Aorta (tissue), 5 donors: ENCODE measurements around the gene SPRED3. TPM values are rescaled to one million over a fixed set of nuclear protein-coding genes. Genes with fewer than 3 reads are reported as not detected.

Experiments used
- ATAC-seq: fragments of 200-7000 bp; cut with Tn5 transposase; one replicate; pipeline ENCODE4 v1.9.1; 2022; ENCODE audit warnings: moderate library complexity; ENCODE audit not compliant: low FRiP score
- DNase-seq, 2 donors: peaks; one replicate each; pipeline ENCODE4 v3.0.0-alpha.2; 2020
- H3K27ac ChIP-seq, 2 donors: one replicate each; pipeline ENCODE4 v1.5.1; 2013; ENCODE audit warnings: low read length in 2 of 2, mild to moderate bottlenecking in 2 of 2, moderate library complexity in 2 of 2, control low read depth in 1 of 2, inconsistent platforms in 1 of 2, low read depth in 1 of 2
- H3K27me3 ChIP-seq, 2 donors: one replicate each; pipeline ENCODE4 v1.6.1; 2013; ENCODE audit warnings: control low read depth in 1 of 2, low read length in 1 of 2, mild to moderate bottlenecking in 1 of 2, moderate library complexity in 1 of 2; ENCODE audit not compliant: insufficient read depth in 2 of 2, control insufficient read depth in 1 of 2
- H3K36me3 ChIP-seq, 2 donors: one replicate each; pipeline ENCODE4 v1.6.1; 2013; ENCODE audit warnings: control low read depth in 1 of 2, low read length in 1 of 2, mild to moderate bottlenecking in 1 of 2; ENCODE audit not compliant: insufficient read depth in 2 of 2, control insufficient read depth in 1 of 2
- H3K4me1 ChIP-seq, 2 donors: one replicate each; pipeline ENCODE4 v1.6.1; 2013; ENCODE audit warnings: low read length in 2 of 2, control low read depth in 1 of 2, mild to moderate bottlenecking in 1 of 2, moderate library complexity in 1 of 2; ENCODE audit not compliant: insufficient read depth in 2 of 2, control insufficient read depth in 1 of 2
- H3K4me3 ChIP-seq, 2 donors: one replicate each; pipeline ENCODE4 v1.5.1; 2013; ENCODE audit warnings: low read length in 2 of 2, control low read depth in 1 of 2, mild to moderate bottlenecking in 1 of 2
- H3K9me3 ChIP-seq: one replicate; pipeline ENCODE4 v1.6.1; 2013; ENCODE audit warnings: mild to moderate bottlenecking, low read length; ENCODE audit not compliant: control insufficient read depth
- WGBS, 2 donors: extraction: QIAGEN DNeasy Blood & Tissue Kit; methylation state at CpG; one replicate each; pipeline ENCODE4 v1.1.7; 2013; 5-methylcytosine and 5-hydroxymethylcytosine counted together
- intact Hi-C, 2 donors: fragments of 100-400 bp; cut with DNase I; formaldehyde crosslinking; loops; one replicate each; pipeline versions ENCODE4 v1.14.2 to v1.15.0; 2022
- polyA plus RNA-seq, 2 donors: library from polyadenylated mRNA; stranded (reverse); fragments of 200-250 nt; gene quantifications; one replicate each; pipeline ENCODE4 v1.2.3, GENCODE V29; 2013
- total RNA-seq, 2 donors: library from RNA; stranded (reverse); fragmentation: NEBNext Ultra II Directional; extraction: Animal tissue kit (Norgen Biotek cat#: 25700); gene quantifications; one replicate each; pipeline ENCODE4 v1.2.1, GENCODE V29; 2021
- donor health status: healthy with polysubstance abuse.
- donor health status: Bipolar disorder and iron deficiency.
- donor health status: DM: no; HTN: no; CAD: no.
- donor health status: DM: no; HTN: no; CAD: no.
- donor health status: DM: yes; HTN: yes; CAD: no.

SPRED3 gene
- total and polyA plus RNA-seq, 4 donors: 1.9 to 26.1 (median 15.5) TPM

DNA sequence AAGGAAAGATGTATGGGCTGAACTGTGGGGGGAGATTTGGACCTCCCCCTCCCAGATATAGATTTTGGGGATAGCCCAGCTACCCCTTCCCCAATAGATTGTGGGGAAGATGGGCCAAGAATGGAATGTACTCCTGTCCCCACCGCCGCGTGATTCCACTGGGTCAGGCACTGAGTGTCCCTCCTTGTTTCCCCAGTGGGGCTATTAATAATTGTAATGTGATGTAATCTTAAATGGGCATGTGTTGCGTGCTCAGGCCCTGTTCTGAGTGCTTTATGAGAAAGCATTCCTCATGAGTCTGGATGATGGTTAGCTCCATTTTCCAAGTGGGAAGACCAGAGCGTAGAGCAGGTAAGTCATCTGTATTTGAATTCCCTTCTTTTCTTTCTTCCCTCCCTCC, 12.7 kb upstream of the SPRED3 start:
- intact Hi-C loops: no loop called here
- no peaks in the 10 kb centered on the region for H3K27me3 ChIP-seq
- no peak for ATAC-seq
- H3K9me3 ChIP-seq: no peaks in the 10 kb centered on the region
- H3K36me3 ChIP-seq: no peaks in the 10 kb centered on the region
- peaks cover 0 to 8% of the 10 kb centered on the region in 2 donors for H3K4me1 ChIP-seq
- no peak for DNase-seq
- 38 to 41% methylated on average over 5 of the region's 5 CpGs for WGBS, 2 donors
- peak overlapping the region in 1 of 2 donors; percentile 47 for H3K4me3 ChIP-seq
- H3K27ac ChIP-seq: no peak overlapping the region

DNA sequence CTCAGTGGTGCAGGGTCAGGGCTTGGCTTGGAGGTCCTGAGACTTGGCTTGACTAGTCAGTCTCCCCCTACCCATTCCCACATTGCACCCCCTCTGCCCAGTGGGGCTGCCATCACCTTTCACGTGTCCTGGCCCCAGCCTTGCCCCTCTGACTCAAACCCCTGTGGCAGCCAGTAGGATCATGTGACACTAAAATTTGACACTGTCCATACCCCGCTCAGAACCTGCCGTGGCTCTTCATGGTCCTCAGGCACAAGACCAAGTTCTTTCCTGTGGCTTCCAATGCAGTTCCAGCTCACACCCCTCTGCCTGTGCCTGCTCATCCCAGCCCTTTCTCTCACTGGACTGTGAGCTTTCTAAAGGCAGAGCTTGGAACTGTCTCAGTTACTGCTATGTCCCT, 11.9 kb upstream of the SPRED3 start:
- no peak overlapping the region for H3K4me3 ChIP-seq
- no peaks in the 10 kb centered on the region for H3K9me3 ChIP-seq
- peaks cover 0 to 4% of the 10 kb centered on the region in 2 donors for H3K36me3 ChIP-seq
- no peak for DNase-seq
- ATAC-seq: no peak
- WGBS, 2 donors: 64 to 65% methylated on average over 3 of the region's 3 CpGs
- H3K27me3 ChIP-seq: no peaks in the 10 kb centered on the region
- peaks cover 0 to 8% of the 10 kb centered on the region in 2 donors for H3K4me1 ChIP-seq
- intact Hi-C loops: no loop called here
- H3K27ac ChIP-seq: no peak overlapping the region

- DNase-seq (no peak), ATAC-seq (no peak)
- H3K27me3 ChIP-seq: no peaks in the 10 kb centered on the region
- H3K36me3 ChIP-seq: peaks cover 0 to 4% of the 10 kb centered on the region in 2 donors
- WGBS, 2 donors: 98 to 99% methylated on average over 4 of the region's 4 CpGs
- intact Hi-C loops: no loop called here
- no peaks in the 10 kb centered on the region for H3K9me3 ChIP-seq
- H3K4me1 ChIP-seq: peaks cover 0 to 8% of the 10 kb centered on the region in 2 donors
- no peak overlapping the region for H3K27ac ChIP-seq
- H3K4me3 ChIP-seq: no peak overlapping the region
Observed at GRCh38 chr19:38377052-38377451, 11.4 kb upstream of the SPRED3 start.

- H3K27ac ChIP-seq: no peak overlapping the region
- intact Hi-C loops: no loop called here
- DNase-seq (no peak), ATAC-seq (no peak)
- H3K27me3 ChIP-seq: no peaks in the 10 kb centered on the region
- H3K4me3 ChIP-seq: no peak overlapping the region
- peaks cover 0 to 4% of the 10 kb centered on the region in 2 donors for H3K36me3 ChIP-seq
- peaks cover 0 to 8% of the 10 kb centered on the region in 2 donors for H3K4me1 ChIP-seq
- 94 to 95% methylated on average over 10 of the region's 10 CpGs for WGBS, 2 donors
- no peaks in the 10 kb centered on the region for H3K9me3 ChIP-seq
Observed at GRCh38 chr19:38378866-38379265, 9.6 kb upstream of the SPRED3 start.

DNA sequence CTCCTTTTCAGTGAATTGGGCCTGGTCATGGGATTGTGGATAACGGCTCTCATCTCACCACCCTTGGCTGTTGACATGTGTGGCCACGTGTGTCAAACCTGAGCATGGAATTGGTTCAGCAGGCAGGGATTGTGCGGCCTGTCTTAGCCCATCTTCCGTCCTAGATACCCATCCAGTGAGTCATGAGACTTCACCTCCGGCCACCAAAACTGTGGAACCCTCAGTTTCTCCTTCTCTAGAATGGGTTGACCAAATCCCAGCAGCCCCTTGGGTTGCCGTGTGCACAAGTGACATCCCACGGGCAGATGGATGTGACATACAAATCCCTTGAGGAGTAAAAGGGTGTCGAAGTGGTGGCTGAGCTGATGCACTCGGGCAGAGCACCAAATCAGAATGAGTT, 7.4 kb upstream of the SPRED3 start:
- Histone ChIP-seq H3K27ac (no peak overlapping the region), H3K4me1 (no peaks in the 10 kb centered on the region), H3K27me3 (no peaks in the 10 kb centered on the region), H3K4me3 (no peak overlapping the region), H3K9me3 (no peaks in the 10 kb centered on the region), H3K36me3 (peaks cover 0 to 4% of the 10 kb centered on the region in 2 donors)
- intact Hi-C loops: no loop called here
- WGBS, 2 donors: 90 to 95% methylated on average over 9 of the region's 9 CpGs
- ATAC-seq: no peak
- no peak for DNase-seq

GRCh38 chr19:38383184-38383583, 5.3 kb upstream of the SPRED3 start:
- no peak for DNase-seq
- intact Hi-C loops: no loop called here
- no peak overlapping the region for H3K27ac ChIP-seq
- H3K4me1 ChIP-seq: no peaks in the 10 kb centered on the region
- peaks cover 0 to 4% of the 10 kb centered on the region in 2 donors for H3K36me3 ChIP-seq
- ATAC-seq: no peak
- H3K9me3 ChIP-seq: no peaks in the 10 kb centered on the region
- no peak overlapping the region for H3K4me3 ChIP-seq
- WGBS, 2 donors: 90 to 91% methylated on average over 10 of the region's 10 CpGs
- no peaks in the 10 kb centered on the region for H3K27me3 ChIP-seq

DNA sequence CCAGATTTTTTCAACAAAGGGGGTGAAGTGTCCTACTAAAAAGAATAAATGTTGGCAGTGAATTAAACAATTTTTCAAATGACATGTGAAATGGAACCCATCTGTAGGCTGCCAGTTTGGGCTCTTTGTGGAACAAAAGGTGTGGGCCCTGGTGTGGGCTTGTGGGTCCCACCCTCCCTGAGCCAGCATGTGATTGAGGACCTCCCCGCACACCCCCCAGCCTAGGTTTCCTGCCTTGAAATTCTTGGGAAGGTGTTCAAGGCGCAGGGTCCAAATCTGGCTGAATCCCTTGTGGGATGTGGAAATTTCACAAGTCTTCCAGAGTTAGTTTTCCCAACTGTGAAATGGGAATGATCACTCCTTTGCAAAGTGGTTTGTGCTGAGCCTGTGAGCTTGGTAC, 4.8 kb upstream of the SPRED3 start:
- no peak for DNase-seq
- Histone ChIP-seq H3K4me1 (no peaks in the 10 kb centered on the region), H3K27me3 (no peaks in the 10 kb centered on the region), H3K36me3 (peaks cover 0 to 4% of the 10 kb centered on the region in 2 donors), H3K4me3 (no peak overlapping the region), H3K9me3 (no peaks in the 10 kb centered on the region), H3K27ac (no peak overlapping the region)
- ATAC-seq: no peak
- 94% methylated on average over 2 of the region's 2 CpGs for WGBS, 2 donors
- intact Hi-C loops: no loop called here

GRCh38 chr19:38384209-38385027, 4.1 kb upstream of the SPRED3 start:
- Histone ChIP-seq H3K27ac (no peak overlapping the region), H3K4me3 (no peak overlapping the region), H3K36me3 (peaks cover 0 to 4% of the 10 kb centered on the region in 2 donors), H3K9me3 (no peaks in the 10 kb centered on the region), H3K27me3 (no peaks in the 10 kb centered on the region), H3K4me1 (no peaks in the 10 kb centered on the region)
- ATAC-seq (no peak), DNase-seq (no peak)
- intact Hi-C loops: loop anchor here in 1 of 2 donors (5.0 kb wide), 2 partner anchors 47 to 132 kb away; partner anchors contain the start of gene CATSPERG
- 74 to 81% methylated on average over 10 of the region's 10 CpGs for WGBS, 2 donors
